Measurements from ENCODE around the gene CASK.
"Not testable (repeated sequence)": the region's sequence is repeated elsewhere in the genome, so short reads cannot be mapped to it uniquely, and the experiment has no call there.

The CASK gene

DNA sequence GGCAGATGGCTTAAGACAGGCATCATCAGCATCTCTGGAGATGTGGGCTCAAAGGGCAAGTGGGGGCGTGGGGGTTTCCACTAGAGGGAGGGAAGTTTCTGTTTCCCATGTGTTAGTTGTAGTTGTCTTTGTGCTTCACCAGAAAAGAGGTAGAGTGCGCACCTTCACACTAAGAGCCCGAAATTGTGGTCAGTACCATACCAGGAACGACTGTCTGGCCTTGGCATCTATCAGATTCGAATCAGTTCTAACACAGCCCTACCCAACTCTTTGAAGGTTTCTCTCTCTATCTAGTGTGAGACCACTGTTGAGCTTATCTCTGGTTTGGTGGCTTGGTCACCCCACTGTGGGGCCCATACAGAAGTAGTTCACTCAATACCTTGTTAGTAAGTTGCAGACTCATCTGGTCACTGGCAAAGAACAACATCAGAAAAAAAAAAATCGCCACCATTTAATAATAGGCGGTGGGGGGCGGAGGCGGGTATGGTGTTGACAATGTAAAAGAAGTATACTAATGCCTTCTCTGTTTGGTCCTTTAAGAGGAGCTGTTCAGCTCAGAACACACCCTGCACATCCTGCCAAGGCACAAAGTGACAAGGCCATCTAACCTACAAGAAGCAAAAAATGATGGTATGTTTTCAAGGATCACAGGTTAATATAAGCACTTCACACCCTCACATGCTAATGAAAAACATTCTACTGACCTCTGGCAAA is 405.1 kb downstream of the CASK start:
- TF ChIP-seq, protein P1, sequence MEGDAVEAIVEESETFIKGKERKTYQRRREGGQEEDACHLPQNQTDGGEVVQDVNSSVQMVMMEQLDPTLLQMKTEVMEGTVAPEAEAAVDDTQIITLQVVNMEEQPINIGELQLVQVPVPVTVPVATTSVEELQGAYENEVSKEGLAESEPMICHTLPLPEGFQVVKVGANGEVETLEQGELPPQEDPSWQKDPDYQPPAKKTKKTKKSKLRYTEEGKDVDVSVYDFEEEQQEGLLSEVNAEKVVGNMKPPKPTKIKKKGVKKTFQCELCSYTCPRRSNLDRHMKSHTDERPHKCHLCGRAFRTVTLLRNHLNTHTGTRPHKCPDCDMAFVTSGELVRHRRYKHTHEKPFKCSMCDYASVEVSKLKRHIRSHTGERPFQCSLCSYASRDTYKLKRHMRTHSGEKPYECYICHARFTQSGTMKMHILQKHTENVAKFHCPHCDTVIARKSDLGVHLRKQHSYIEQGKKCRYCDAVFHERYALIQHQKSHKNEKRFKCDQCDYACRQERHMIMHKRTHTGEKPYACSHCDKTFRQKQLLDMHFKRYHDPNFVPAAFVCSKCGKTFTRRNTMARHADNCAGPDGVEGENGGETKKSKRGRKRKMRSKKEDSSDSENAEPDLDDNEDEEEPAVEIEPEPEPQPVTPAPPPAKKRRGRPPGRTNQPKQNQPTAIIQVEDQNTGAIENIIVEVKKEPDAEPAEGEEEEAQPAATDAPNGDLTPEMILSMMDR (IDR thresholded peaks at IDR 0.05; ENCODE audit: low read depth, low read length), result no peak
- H3K4me3 ChIP-seq (replicated peaks in 1 of 2; ENCODE audit: low read depth in 2 of 2, low read length in 2 of 2), result no peak overlapping the region
- DNase-seq (ENCODE audit: low read depth in 2 of 2), result no peak

GRCh38 chrX:41516999-41517765 is 406.2 kb downstream of the CASK start:
- TF ChIP-seq, protein P1 (IDR thresholded peaks at IDR 0.05; ENCODE audit: low read depth, low read length), result no peak
- no peak overlapping the region for H3K4me3 ChIP-seq (replicated peaks in 1 of 2; ENCODE audit: low read depth in 2 of 2, low read length in 2 of 2)
- DNase-seq (ENCODE audit: low read depth in 2 of 2), result no peak

DNA sequence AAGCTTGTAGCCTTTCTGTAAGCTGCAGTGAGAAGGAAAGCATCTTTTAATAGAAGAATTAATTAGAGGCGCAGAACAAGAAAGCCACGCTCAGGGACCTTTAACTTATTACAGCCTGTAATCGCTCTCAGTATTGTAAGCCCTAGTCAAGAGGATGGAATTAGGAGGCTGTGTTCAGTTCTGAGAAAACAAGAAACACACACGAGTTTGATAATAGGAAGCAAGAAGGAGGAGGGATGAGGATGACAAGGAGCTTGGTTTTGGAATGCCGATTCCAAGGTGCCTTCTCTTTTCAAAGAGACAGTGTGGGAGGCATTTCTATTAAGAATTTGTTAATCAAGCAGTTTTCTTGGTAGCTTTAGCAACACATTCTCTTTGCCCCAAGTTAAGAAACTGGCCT is 406.9 kb downstream of the CASK start:
- no peak for DNase-seq (ENCODE audit: low read depth in 2 of 2)
- TF ChIP-seq, protein P1 (IDR thresholded peaks at IDR 0.05; ENCODE audit: low read depth, low read length), result no peak
- no peak overlapping the region for H3K4me3 ChIP-seq (replicated peaks in 1 of 2; ENCODE audit: low read depth in 2 of 2, low read length in 2 of 2)

DNA sequence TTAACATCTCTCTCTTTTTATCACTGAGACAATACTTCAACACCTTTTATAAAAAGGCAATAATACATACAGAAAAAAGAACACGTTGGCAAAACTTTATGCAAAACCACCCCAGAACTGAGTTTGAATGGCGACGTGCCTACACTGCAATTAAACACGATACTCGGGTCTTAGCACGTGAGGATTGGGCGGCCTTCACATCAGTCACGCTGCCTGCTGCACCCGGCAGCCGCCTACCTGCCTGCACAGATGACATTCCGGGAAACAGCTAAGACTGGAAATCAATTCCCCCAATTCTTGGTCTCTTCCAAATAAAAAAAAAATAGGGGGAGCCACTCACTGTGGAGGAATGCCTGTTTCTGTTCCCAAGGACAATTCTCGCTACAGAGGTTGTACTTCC is 408.0 kb downstream of the CASK start:
- TF ChIP-seq, protein P1 (IDR thresholded peaks at IDR 0.05; ENCODE audit: low read depth, low read length), result no peak
- DNase-seq (ENCODE audit: low read depth in 2 of 2), result no peak
- H3K4me3 ChIP-seq (replicated peaks in 1 of 2; ENCODE audit: low read depth in 2 of 2, low read length in 2 of 2), result no peak overlapping the region

DNA sequence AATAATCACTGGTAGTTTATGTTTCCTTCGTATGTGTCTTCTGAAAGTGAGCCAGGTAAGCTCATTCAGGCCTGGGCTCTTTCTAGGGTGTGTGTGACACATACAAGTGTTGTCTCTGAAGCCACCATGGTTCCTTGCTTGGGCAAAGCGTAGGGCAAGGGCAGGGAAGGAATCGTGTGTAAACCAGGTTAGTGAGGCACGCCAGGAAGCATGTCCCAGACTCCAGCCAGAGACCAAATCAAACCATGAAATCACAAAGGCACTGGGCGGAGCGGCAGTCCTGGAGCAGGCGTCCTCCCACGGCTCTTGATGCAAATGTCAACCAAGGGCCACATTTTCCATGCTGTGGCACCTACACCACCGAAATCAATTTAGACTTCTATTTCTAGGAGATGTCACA is 409.2 kb downstream of the CASK start:
- H3K4me3 ChIP-seq (replicated peaks in 1 of 2; ENCODE audit: low read depth in 2 of 2, low read length in 2 of 2), result no peak overlapping the region

DNA sequence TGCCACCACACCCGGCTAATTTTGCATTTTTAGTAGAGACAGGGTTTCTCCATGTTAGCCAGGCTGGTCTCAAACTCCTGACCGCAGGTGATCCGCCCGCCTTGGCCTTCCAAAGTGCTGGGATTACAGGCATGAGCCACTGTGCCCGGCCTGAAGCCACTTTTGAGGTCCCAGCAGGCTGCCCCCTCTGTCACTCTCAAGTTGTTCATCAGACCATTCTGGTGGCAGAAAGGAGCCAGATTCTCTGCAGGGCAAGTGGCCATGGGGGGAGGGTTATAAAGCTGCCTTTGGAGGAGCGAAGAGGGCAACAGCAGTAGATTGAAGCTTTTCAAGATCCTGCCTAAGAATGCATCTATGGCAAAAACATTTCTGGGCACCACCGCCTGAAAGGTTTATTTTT is 410.5 kb downstream of the CASK start:
- DNase-seq (ENCODE audit: low read depth in 2 of 2); H3K4me3 ChIP-seq (replicated peaks in 1 of 2; ENCODE audit: low read depth in 2 of 2, low read length in 2 of 2): not testable (repeated sequence)

More for the DNA sequence above, 409.2 kb downstream of the CASK start:
- no peak for DNase-seq (ENCODE audit: low read depth in 2 of 2)
- TF ChIP-seq, protein P1 (IDR thresholded peaks at IDR 0.05; ENCODE audit: low read depth, low read length), result no peak

DNA sequence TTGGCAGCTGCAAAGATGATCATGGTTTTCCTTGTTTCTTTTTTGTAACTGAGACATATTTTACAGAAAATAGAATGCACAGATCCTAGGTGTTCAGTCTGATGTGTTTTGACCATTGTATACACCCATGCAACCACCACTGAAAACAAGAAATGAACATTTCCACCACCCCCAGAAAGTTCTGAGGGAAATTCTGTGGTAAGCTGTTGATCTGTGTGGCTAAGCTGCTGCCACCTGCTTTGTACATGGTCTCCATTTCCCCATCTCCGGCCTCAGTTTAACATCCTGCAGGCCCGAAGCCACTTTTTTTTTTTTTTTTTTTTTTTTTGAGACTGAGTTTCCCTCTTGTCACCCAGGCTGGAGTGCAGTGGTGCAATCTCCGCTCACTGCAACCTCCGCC is 411.0 kb downstream of the CASK start:
- no peak for DNase-seq (ENCODE audit: low read depth in 2 of 2)
- TF ChIP-seq, protein P1 (IDR thresholded peaks at IDR 0.05; ENCODE audit: low read depth, low read length), result no peak
- H3K4me3 ChIP-seq (replicated peaks in 1 of 2; ENCODE audit: low read depth in 2 of 2, low read length in 2 of 2), result no peak overlapping the region

Data from cardiac fibroblast (primary cell).